HEK293 (cell line): ENCODE results near the gene PACRG.

Experiments used
- CTCF ChIA-PET: fragments of 350-600 bp; formaldehyde crosslinking; extraction: SDS; loops from one replicate; lab custom pipeline; 2021; ENCODE audit warnings: antibody characterized with exemption; lab: Yijun Ruan, JAX
- POLR2A ChIA-PET: fragments of 300-600 bp; formaldehyde crosslinking; extraction: SDS; loops from one replicate; lab custom pipeline; 2020; ENCODE audit warnings: antibody characterized with exemption, inconsistent platforms; lab: Yijun Ruan, JAX
- H3K27ac ChIP-seq: fragments of 200-500 bp; sonication (Bioruptor generic); 2 replicates; pipeline ENCODE4 v1.5.1; 2014; ENCODE audit warnings: low read depth, low read length, control low read depth, inconsistent platforms; ENCODE audit errors: extremely low read depth
- H3K36me3 ChIP-seq, 2 experiments: fragments of 200-500 bp in 1 of 2; sonication (Bioruptor generic) in 1 of 2; 1 replicate in 1 of 2; 2 replicates in 1 of 2; pipeline ENCODE4 v1.5.1; 2014 to 2017; ENCODE audit warnings: inconsistent platforms in 2 of 2, low read length in 2 of 2; ENCODE audit not compliant: control insufficient read depth in 2 of 2, insufficient read depth in 1 of 2
- H3K4me1 ChIP-seq: fragments of 200-500 bp; sonication (Bioruptor generic); 2 replicates; pipeline ENCODE4 v1.5.1; 2014; ENCODE audit warnings: mild to moderate bottlenecking, low read length, inconsistent platforms; ENCODE audit not compliant: control insufficient read depth, insufficient read depth
- H3K4me3 ChIP-seq: 2 replicates; pipeline ENCODE4 v1.5.1; 2011; ENCODE audit warnings: low read depth, mild to moderate bottlenecking, control low read depth, low read length, moderate library complexity
- H3K9me3 ChIP-seq: fragments of 200-500 bp; sonication (Bioruptor generic); 2 replicates; pipeline ENCODE4 v1.5.1; 2014; ENCODE audit warnings: low read depth, low read length, inconsistent platforms; ENCODE audit not compliant: control insufficient read depth, insufficient read depth
- FEZF1 ChIP-seq: fragments of 450-650 bp; formaldehyde crosslinking; IDR thresholded peaks from 2 replicates; pipeline ENCODE4 v1.5.1; 2016; ENCODE audit warnings: missing biosample characterization, missing genetic modification characterization
- HOXC10 ChIP-seq: sonication (generic); formaldehyde crosslinking; IDR thresholded peaks from 2 replicates; pipeline ENCODE4 v1.8.1; 2023; ENCODE audit warnings: mild to moderate bottlenecking, missing genetic modification reagents
- IKZF3 ChIP-seq: fragments of 450-650 bp; IDR thresholded peaks from 2 replicates; pipeline ENCODE4 v1.5.0; 2018; ENCODE audit warnings: missing biosample characterization, mild to moderate bottlenecking, missing genetic modification characterization, moderate library complexity
- MYNN ChIP-seq: fragments of 450-650 bp; formaldehyde crosslinking; IDR thresholded peaks from 2 replicates; pipeline ENCODE4 v1.5.1; 2016; ENCODE audit warnings: missing biosample characterization, missing genetic modification characterization, borderline replicate concordance
- PBX3 ChIP-seq: sonication (generic); formaldehyde crosslinking; IDR thresholded peaks from 2 replicates; pipeline ENCODE4 v1.8.1; 2022; ENCODE audit warnings: mild to moderate bottlenecking, moderate library complexity, missing genetic modification reagents
- PRDM10 ChIP-seq: fragments of 450-650 bp; formaldehyde crosslinking; IDR thresholded peaks from 2 replicates; pipeline ENCODE4 v1.5.1; 2016; ENCODE audit warnings: missing biosample characterization, missing genetic modification characterization
- PRDM4 ChIP-seq: fragments of 450-650 bp; formaldehyde crosslinking; IDR thresholded peaks from 2 replicates; pipeline ENCODE4 v1.5.1; 2017; ENCODE audit warnings: missing biosample characterization, missing genetic modification characterization
- ZBTB1 ChIP-seq: fragments of 450-650 bp; formaldehyde crosslinking; IDR thresholded peaks from 2 replicates; pipeline ENCODE4 v1.5.1; 2016; ENCODE audit warnings: missing biosample characterization, missing genetic modification characterization
- ZBTB6 ChIP-seq: fragments of 450-650 bp; formaldehyde crosslinking; IDR thresholded peaks from 2 replicates; pipeline ENCODE4 v1.5.1; 2017; ENCODE audit warnings: missing biosample characterization, missing genetic modification characterization
- ZEB2 ChIP-seq: fragments of 450-650 bp; formaldehyde crosslinking; IDR thresholded peaks from 2 replicates; pipeline ENCODE4 v1.5.1; 2016; ENCODE audit warnings: missing biosample characterization, missing genetic modification characterization
- ZNF133 ChIP-seq: fragments of 450-650 bp; formaldehyde crosslinking; IDR thresholded peaks from 2 replicates; pipeline ENCODE4 v1.5.1; 2016; ENCODE audit warnings: missing biosample characterization, missing genetic modification characterization
- ZNF138 ChIP-seq: fragments of 450-650 bp; formaldehyde crosslinking; IDR thresholded peaks from 2 replicates; pipeline ENCODE4 v1.5.1; 2016; ENCODE audit warnings: missing biosample characterization, missing genetic modification characterization, borderline replicate concordance
- ZNF239 ChIP-seq: fragments of 450-650 bp; formaldehyde crosslinking; IDR thresholded peaks from 2 replicates; pipeline ENCODE4 v1.5.1; 2016; ENCODE audit warnings: missing biosample characterization, missing genetic modification characterization
- ZNF274 ChIP-seq, 2 experiments: fragments of 200-500 bp in 1 of 2; fragments of 450-650 bp in 1 of 2; sonication (Bioruptor generic) in 1 of 2; formaldehyde crosslinking in 1 of 2; IDR thresholded peaks; 2 replicates each; pipeline versions ENCODE4 v1.5.1 to v1.6.1; 2014 to 2016; ENCODE audit warnings: borderline replicate concordance in 1 of 2, inconsistent platforms in 1 of 2, low read length in 1 of 2, missing biosample characterization in 1 of 2, missing genetic modification characterization in 1 of 2
- ZNF324 ChIP-seq: fragments of 450-650 bp; formaldehyde crosslinking; IDR thresholded peaks from 2 replicates; pipeline ENCODE4 v1.5.1; 2016; ENCODE audit warnings: missing biosample characterization, missing genetic modification characterization
- ZNF341 ChIP-seq: fragments of 450-650 bp; formaldehyde crosslinking; IDR thresholded peaks from 2 replicates; pipeline ENCODE4; 2016; ENCODE audit warnings: low read depth, missing biosample characterization, missing genetic modification characterization
- ZNF366 ChIP-seq: fragments of 450-650 bp; formaldehyde crosslinking; conservative IDR thresholded peaks from 2 replicates; pipeline ENCODE4 v1.5.1; 2016; ENCODE audit warnings: missing biosample characterization, missing genetic modification characterization
- ZNF416 ChIP-seq: fragments of 450-650 bp; formaldehyde crosslinking; IDR thresholded peaks from 2 replicates; pipeline ENCODE4 v1.5.1; 2016; ENCODE audit warnings: missing biosample characterization, missing genetic modification characterization
- ZNF423 ChIP-seq: fragments of 450-650 bp; formaldehyde crosslinking; IDR thresholded peaks from 2 replicates; pipeline ENCODE4 v1.5.1; 2016; ENCODE audit warnings: missing biosample characterization, missing genetic modification characterization
- ZNF426 ChIP-seq: fragments of 450-650 bp; formaldehyde crosslinking; IDR thresholded peaks from 2 replicates; pipeline ENCODE4 v1.5.1; 2017; ENCODE audit warnings: missing biosample characterization, missing genetic modification characterization, mild to moderate bottlenecking, inconsistent platforms, moderate library complexity
- ZNF544 ChIP-seq: fragments of 450-650 bp; formaldehyde crosslinking; IDR thresholded peaks from 2 replicates; pipeline ENCODE4 v1.5.0; 2017; ENCODE audit warnings: missing biosample characterization, missing genetic modification characterization
- ZNF548 ChIP-seq: fragments of 450-650 bp; formaldehyde crosslinking; IDR thresholded peaks from 2 replicates; pipeline ENCODE4 v1.5.1; 2016; ENCODE audit warnings: missing biosample characterization, missing genetic modification characterization
- ZNF549 ChIP-seq: fragments of 450-650 bp; IDR thresholded peaks from 2 replicates; pipeline ENCODE4 v1.5.1; 2018; ENCODE audit warnings: missing biosample characterization, missing genetic modification characterization, mild to moderate bottlenecking, inconsistent platforms, moderate library complexity
- ZNF555 ChIP-seq: fragments of 450-650 bp; formaldehyde crosslinking; conservative IDR thresholded peaks from 2 replicates; pipeline ENCODE4 v1.5.1; 2017; ENCODE audit warnings: missing biosample characterization, mild to moderate bottlenecking, missing genetic modification characterization, inconsistent platforms
- ZNF561 ChIP-seq: fragments of 450-650 bp; IDR thresholded peaks from 2 replicates; pipeline ENCODE4 v1.5.1; 2018; ENCODE audit warnings: missing biosample characterization, missing genetic modification characterization, borderline replicate concordance
- ZNF585B ChIP-seq: fragments of 450-650 bp; formaldehyde crosslinking; IDR thresholded peaks from 2 replicates; pipeline ENCODE4 v1.5.1; 2016; ENCODE audit warnings: missing biosample characterization, missing genetic modification characterization
- ZNF610 ChIP-seq: fragments of 450-650 bp; formaldehyde crosslinking; IDR thresholded peaks from 2 replicates; pipeline ENCODE4 v1.5.1; 2016; ENCODE audit warnings: missing biosample characterization, missing genetic modification characterization, borderline replicate concordance
- ZNF629 ChIP-seq: fragments of 450-650 bp; formaldehyde crosslinking; IDR thresholded peaks from 2 replicates; pipeline ENCODE4 v1.5.1; 2017; ENCODE audit warnings: missing biosample characterization, missing genetic modification characterization
- ZSCAN23 ChIP-seq: fragments of 450-650 bp; formaldehyde crosslinking; IDR thresholded peaks from 2 replicates; pipeline ENCODE4 v1.5.1; 2016; ENCODE audit warnings: missing biosample characterization, missing genetic modification characterization

PACRG gene

GRCh38 chr6:163017801-163018200 is 290.0 kb downstream of the PACRG start:
- Histone ChIP-seq H3K9me3 (no peaks in the 10 kb centered on the region), H3K36me3 (no peaks in the 10 kb centered on the region), H3K4me3 (no peak overlapping the region), H3K27ac (no peak overlapping the region)
- POLR2A ChIA-PET: no interaction called here
- TF ChIP-seq ZNF585B (tag by site-specific recombination): no peak
- TF ChIP-seq ZNF555 (tag by site-specific recombination): no peak
- no peak for TF ChIP-seq FEZF1 (tag by site-specific recombination)
- TF ChIP-seq PBX3 (CRISPR knock-in tag): no peak
- TF ChIP-seq HOXC10: no peak
- no peak for TF ChIP-seq ZBTB1 (tag by site-specific recombination)
- TF ChIP-seq ZNF239 (tag by site-specific recombination): no peak
- TF ChIP-seq ZNF544 (tag by site-specific recombination): no peak
- TF ChIP-seq ZNF324 (tag by site-specific recombination): no peak
- TF ChIP-seq ZNF548 (tag by site-specific recombination): no peak
- no peak for TF ChIP-seq ZNF561 (tag by site-specific recombination)
- TF ChIP-seq MYNN (tag by site-specific recombination): no peak
- no peak for TF ChIP-seq PRDM4 (tag by site-specific recombination)
- no peak for TF ChIP-seq ZSCAN23 (tag by site-specific recombination)
- TF ChIP-seq ZNF549 (tag by site-specific recombination): no peak
- TF ChIP-seq PRDM10 (tag by site-specific recombination): no peak
- TF ChIP-seq ZNF138 (tag by site-specific recombination): no peak
- TF ChIP-seq, all 188 proteins: peak for 0
- CTCF ChIA-PET: interaction anchor here (0.8 to 0.9 kb wide), 2 partner anchors 110 to 152 kb away, joined by 3 read pairs; no protein-coding TSS in a partner anchor
- H3K4me1 ChIP-seq: no peaks in the 10 kb centered on the region

- CTCF ChIA-PET: interaction anchor here (0.7 kb wide), 1 partner anchor 185 kb away, joined by 3 read pairs; no protein-coding TSS in a partner anchor
- POLR2A ChIA-PET: no interaction called here
- Histone ChIP-seq H3K9me3 (no peaks in the 10 kb centered on the region), H3K4me1 (no peaks in the 10 kb centered on the region), H3K4me3 (no peak overlapping the region), H3K27ac (no peak overlapping the region), H3K36me3 (no peaks in the 10 kb centered on the region)
- TF ChIP-seq ZSCAN23 (tag by site-specific recombination) (no peak), ZNF274 (IDR thresholded peaks at IDR 0.05; ENCODE audit: low read length) (no peak), ZNF274 (tag by site-specific recombination; IDR thresholded peaks at IDR 0.05; ENCODE audit: borderline replicate concordance) (no peak), ZNF426 (tag by site-specific recombination) (no peak), ZNF423 (tag by site-specific recombination) (no peak), ZEB2 (tag by site-specific recombination) (no peak), ZNF341 (tag by site-specific recombination) (no peak), ZBTB6 (tag by site-specific recombination) (no peak), ZNF416 (tag by site-specific recombination) (no peak), ZNF629 (no peak), ZNF366 (tag by site-specific recombination) (no peak), IKZF3 (no peak), ZNF133 (tag by site-specific recombination) (no peak), ZNF610 (tag by site-specific recombination) (no peak), ZNF555 (tag by site-specific recombination) (no peak)
Measured at GRCh38 chr6:163019926-163020325, 292.2 kb downstream of the PACRG start.
